GM21786 (cell line): Measurements from ENCODE around the gene EN2.
"Not testable (repeated sequence)": the region's sequence is repeated elsewhere in the genome, so short reads cannot be mapped to it uniquely, and the experiment has no call there.

ENCODE experiments used
- ATAC-seq: cut with Tn5 transposase; IDR thresholded peaks from one replicate; pipeline ENCODE4 v1.9.1; 2021; ENCODE audit not compliant: unreplicated experiment

Gene EN2

GRCh38 chr7:155425887-155426286, 32.0 kb upstream of the EN2 start:
- ATAC-seq = no peak

GRCh38 chr7:155426543-155427410, 31.2 kb upstream of the EN2 start:
- no peak for ATAC-seq

- ATAC-seq = no peak
Measured at GRCh38 chr7:155427411-155428038, 30.4 kb upstream of the EN2 start.

GRCh38 chr7:155428171-155428834, 29.6 kb upstream of the EN2 start:
- no peak for ATAC-seq

GRCh38 chr7:155429651-155430050, 28.3 kb upstream of the EN2 start:
- ATAC-seq = no peak

GRCh38 chr7:155430606-155431005, 27.3 kb upstream of the EN2 start:
- ATAC-seq = no peak

- no peak for ATAC-seq
Measured at GRCh38 chr7:155431231-155431630, 26.7 kb upstream of the EN2 start.

- ATAC-seq = no peak
Measured at GRCh38 chr7:155431711-155432110, 26.2 kb upstream of the EN2 start.

- no peak for ATAC-seq
Measured at GRCh38 chr7:155435110-155435509, 22.8 kb upstream of the EN2 start.

- ATAC-seq = no peak
Measured at GRCh38 chr7:155437836-155438235, 20.1 kb upstream of the EN2 start.

- ATAC-seq = no peak
Measured at GRCh38 chr7:155438777-155439176, 19.2 kb upstream of the EN2 start.

- ATAC-seq = no peak
Measured at GRCh38 chr7:155439311-155440017, 18.5 kb upstream of the EN2 start.

GRCh38 chr7:155440018-155440410, 17.9 kb upstream of the EN2 start:
- no peak for ATAC-seq

- no peak for ATAC-seq
Measured at GRCh38 chr7:155441856-155442255, 16.1 kb upstream of the EN2 start.

GRCh38 chr7:155444746-155445145, 13.2 kb upstream of the EN2 start:
- ATAC-seq = no peak

- not testable (repeated sequence) for ATAC-seq
Measured at GRCh38 chr7:155445606-155446005, 12.3 kb upstream of the EN2 start.

GRCh38 chr7:155447603-155448002, 10.3 kb upstream of the EN2 start:
- no peak for ATAC-seq

- no peak for ATAC-seq
Measured at GRCh38 chr7:155448632-155449007, 9.3 kb upstream of the EN2 start.

GRCh38 chr7:155449008-155449868, 8.7 kb upstream of the EN2 start:
- no peak for ATAC-seq

- no peak for ATAC-seq
Measured at GRCh38 chr7:155449869-155450557, 7.9 kb upstream of the EN2 start.
